Measurements from ENCODE around the gene CNBP.

- TF ChIP-seq CTCF (IDR thresholded peaks at IDR 0.05) (no peak), POLR2A (IDR thresholded peaks at IDR 0.05) (no peak)
Observed at GRCh38 chr3:129118745-129119144, 65.0 kb downstream of the CNBP start.

All from tibial nerve (tissue), 3 donors.